ENCODE measurements around the gene LCN15. TPM values are rescaled to one million over a fixed set of nuclear protein-coding genes. Genes with fewer than 3 reads are reported as not detected.
"Not testable (repeated sequence)": the region's sequence is repeated elsewhere in the genome, so short reads cannot be mapped to it uniquely, and the experiment has no call there.

LCN15 gene
- total RNA-seq, 2 donors from 2014 or later = not detected

GRCh38 chr9:136763649-136764035 is 676 bp downstream of the LCN15 start:
- DNase-seq (ENCODE audit: low spot score in 2 of 2) (no peak), ATAC-seq (no peak)
- Mint-ChIP-seq H3K9me3 (no peaks in the 10 kb centered on the region), H3K27ac (no peak overlapping the region), H3K36me3 (no peaks in the 10 kb centered on the region)

GRCh38 chr9:136762915-136763648 is 1.2 kb downstream of the LCN15 start:
- Mint-ChIP-seq H3K9me3 (no peaks in the 10 kb centered on the region), H3K36me3 (no peaks in the 10 kb centered on the region), H3K27ac (no peak overlapping the region)
- ATAC-seq (peak in 1 of 2 donors; percentile 60), DNase-seq (ENCODE audit: low spot score in 2 of 2) (peak in 1 of 2 donors; percentile 54)

- H3K9me3 Mint-ChIP-seq = no peaks in the 10 kb centered on the region
- H3K27ac Mint-ChIP-seq = no peak overlapping the region
- no peak for ATAC-seq
- H3K36me3 Mint-ChIP-seq = no peaks in the 10 kb centered on the region
- DNase-seq (ENCODE audit: low spot score in 2 of 2) = no peak
Observed at GRCh38 chr9:136762221-136762691, 2.1 kb downstream of the LCN15 start.

GRCh38 chr9:136761545-136761981 is 2.8 kb downstream of the LCN15 start:
- ATAC-seq = no peak
- no peak for DNase-seq (ENCODE audit: low spot score in 2 of 2)
- Mint-ChIP-seq H3K27ac (no peak overlapping the region), H3K36me3 (no peaks in the 10 kb centered on the region), H3K9me3 (no peaks in the 10 kb centered on the region)

- not testable (repeated sequence) for H3K9me3 Mint-ChIP-seq; H3K36me3 Mint-ChIP-seq; H3K27ac Mint-ChIP-seq; DNase-seq (ENCODE audit: low spot score in 2 of 2)
- peak in 1 of 2 donors; percentile 36 for ATAC-seq
Observed at GRCh38 chr9:136760834-136761544, 3.3 kb downstream of the LCN15 start.

GRCh38 chr9:136760424-136760823 is 3.9 kb downstream of the LCN15 start:
- Mint-ChIP-seq H3K27ac (no peak overlapping the region), H3K9me3 (peaks cover 3 to 6% of the 10 kb centered on the region in 2 donors), H3K36me3 (peaks cover 10 to 11% of the 10 kb centered on the region in 2 donors)
- no peak for DNase-seq (ENCODE audit: low spot score in 2 of 2)
- peak in 1 of 2 donors; percentile 4 for ATAC-seq

GRCh38 chr9:136759436-136760325 is 4.6 kb downstream of the LCN15 start:
- peaks cover 11 to 13% of the 10 kb centered on the region in 2 donors for H3K36me3 Mint-ChIP-seq
- ATAC-seq = no peak
- peaks cover 5 to 8% of the 10 kb centered on the region in 2 donors for H3K9me3 Mint-ChIP-seq
- H3K27ac Mint-ChIP-seq = no peak overlapping the region
- DNase-seq (ENCODE audit: low spot score in 2 of 2) = no peak

- Mint-ChIP-seq H3K36me3 (peaks cover 11 to 13% of the 10 kb centered on the region in 2 donors), H3K9me3 (peaks cover 5 to 8% of the 10 kb centered on the region in 2 donors), H3K27ac (no peak overlapping the region)
- ATAC-seq (no peak), DNase-seq (ENCODE audit: low spot score in 2 of 2) (no peak)
Observed at GRCh38 chr9:136759001-136759400, 5.3 kb downstream of the LCN15 start.

GRCh38 chr9:136757751-136758140 is 6.6 kb downstream of the LCN15 start:
- no peak for ATAC-seq
- H3K36me3 Mint-ChIP-seq = peaks cover 14 to 16% of the 10 kb centered on the region in 2 donors

GRCh38 chr9:136757328-136757727 is 7.0 kb downstream of the LCN15 start:
- ATAC-seq (no peak), DNase-seq (ENCODE audit: low spot score in 2 of 2) (no peak)
- Mint-ChIP-seq H3K9me3 (peaks cover 11 to 13% of the 10 kb centered on the region in 2 donors), H3K27ac (no peak overlapping the region), H3K36me3 (peaks cover 18 to 20% of the 10 kb centered on the region in 2 donors)

More at GRCh38 chr9:136757751-136758140, 6.6 kb downstream of the LCN15 start:
- Mint-ChIP-seq H3K9me3 (peaks cover 6 to 8% of the 10 kb centered on the region in 2 donors), H3K27ac (no peak overlapping the region)
- DNase-seq (ENCODE audit: low spot score in 2 of 2) = no peak

GRCh38 chr9:136756836-136757235 is 7.5 kb downstream of the LCN15 start:
- no peak overlapping the region for H3K27ac Mint-ChIP-seq
- DNase-seq (ENCODE audit: low spot score in 2 of 2) (no peak), ATAC-seq (no peak)
- H3K9me3 Mint-ChIP-seq = peaks cover 14 to 16% of the 10 kb centered on the region in 2 donors
- H3K36me3 Mint-ChIP-seq = peaks cover 23 to 25% of the 10 kb centered on the region in 2 donors

- peaks cover 27 to 29% of the 10 kb centered on the region in 2 donors for H3K36me3 Mint-ChIP-seq
- peaks cover 17 to 20% of the 10 kb centered on the region in 2 donors for H3K9me3 Mint-ChIP-seq
- ATAC-seq = no peak
Observed at GRCh38 chr9:136756134-136756438, 8.2 kb downstream of the LCN15 start.

GRCh38 chr9:136755302-136756133 is 8.8 kb downstream of the LCN15 start:
- not testable (repeated sequence) for ATAC-seq; H3K27ac Mint-ChIP-seq; DNase-seq (ENCODE audit: low spot score in 2 of 2)
- H3K36me3 Mint-ChIP-seq = peaks cover 27 to 34% of the 10 kb centered on the region in 2 donors
- peaks cover 20 to 21% of the 10 kb centered on the region in 2 donors for H3K9me3 Mint-ChIP-seq

More at GRCh38 chr9:136756134-136756438, 8.2 kb downstream of the LCN15 start:
- no peak for DNase-seq (ENCODE audit: low spot score in 2 of 2)
- H3K27ac Mint-ChIP-seq = no peak overlapping the region

- Mint-ChIP-seq H3K36me3 (peaks cover 27 to 36% of the 10 kb centered on the region in 2 donors), H3K27ac (no peak overlapping the region), H3K9me3 (peaks cover 20 to 22% of the 10 kb centered on the region in 2 donors)
- DNase-seq (ENCODE audit: low spot score in 2 of 2) (no peak), ATAC-seq (no peak)
Observed at GRCh38 chr9:136754626-136755301, 9.6 kb downstream of the LCN15 start.

- H3K36me3 Mint-ChIP-seq = peaks cover 27 to 36% of the 10 kb centered on the region in 2 donors
- no peak overlapping the region for H3K27ac Mint-ChIP-seq
- ATAC-seq (no peak), DNase-seq (ENCODE audit: low spot score in 2 of 2) (no peak)
- H3K9me3 Mint-ChIP-seq = peaks cover 20 to 22% of the 10 kb centered on the region in 2 donors
Observed at GRCh38 chr9:136754059-136754572, 10.2 kb downstream of the LCN15 start.
